GM23338 (cell line): ENCODE data around the gene TCHHL1. TPM values are rescaled to one million over a fixed set of nuclear protein-coding genes. Genes with fewer than 3 reads are reported as not detected.

Experiments
- ATAC-seq: fragments of 200-7000 bp; cut with Tn5 transposase; 3 replicates; pipeline ENCODE4 v1.9.1; 2020
- DNase-seq: peaks from one replicate; pipeline ENCODE4 v3.0.0-alpha.2; 2015; ENCODE audit warnings: low spot score
- H2AFZ ChIP-seq: fragments of 200-600 bp; sonication (generic); 2 replicates; pipeline ENCODE4 v1.8.0; 2016; ENCODE audit warnings: antibody characterized with exemption, mild to moderate bottlenecking, moderate library complexity
- H3F3A ChIP-seq: fragments of 200-600 bp; sonication (generic); replicated peaks from 2 replicates; pipeline ENCODE4 v1.8.0; 2017; ENCODE audit warnings: antibody characterized with exemption, mixed run types, low read depth
- H3K27ac ChIP-seq: fragments of 200-600 bp; sonication (generic); 2 replicates; pipeline ENCODE4 v1.6.1; 2016; ENCODE audit warnings: low read depth
- H3K27me3 ChIP-seq: fragments of 200-600 bp; sonication (generic); 2 replicates; pipeline ENCODE4 v1.8.0; 2016; ENCODE audit warnings: mild to moderate bottlenecking, mixed run types, moderate library complexity; ENCODE audit not compliant: insufficient read depth
- H3K36me3 ChIP-seq: fragments of 200-600 bp; sonication (generic); 2 replicates; pipeline ENCODE4 v1.8.0; 2016; ENCODE audit warnings: mild to moderate bottlenecking; ENCODE audit not compliant: insufficient read depth
- H3K4me1 ChIP-seq: fragments of 200-600 bp; sonication (generic); 2 replicates; pipeline ENCODE4 v1.8.0; 2016; ENCODE audit warnings: mild to moderate bottlenecking, moderate library complexity; ENCODE audit not compliant: insufficient read depth
- H3K4me2 ChIP-seq: fragments of 200-600 bp; sonication (generic); 2 replicates; pipeline ENCODE4 v1.7.1; 2017; ENCODE audit warnings: mixed run types
- H3K4me3 ChIP-seq: fragments of 200-600 bp; sonication (generic); 2 replicates; pipeline ENCODE4 v1.6.1; 2016; ENCODE audit warnings: mixed run types
- H3K79me2 ChIP-seq: fragments of 200-600 bp; sonication (generic); replicated peaks from 2 replicates; pipeline ENCODE4 v1.8.0; 2017; ENCODE audit warnings: mild to moderate bottlenecking; ENCODE audit not compliant: insufficient read depth
- H3K9me2 ChIP-seq: fragments of 200-600 bp; sonication (generic); 2 replicates; pipeline ENCODE4 v1.8.0; 2017; ENCODE audit not compliant: insufficient read depth
- H4K20me1 ChIP-seq: fragments of 200-600 bp; sonication (generic); replicated peaks from 2 replicates; pipeline ENCODE4 v1.8.0; 2017; ENCODE audit warnings: mild to moderate bottlenecking; ENCODE audit not compliant: insufficient read depth
- H3K27ac Mint-ChIP-seq: 2 replicates; pipeline ENCODE4 v1.8.0; 2020; ENCODE audit warnings: inconsistent platforms, mild to moderate bottlenecking, moderate library complexity, mixed read lengths
- H3K27me3 Mint-ChIP-seq: 3 replicates; pipeline ENCODE4 v1.8.0; 2022; ENCODE audit warnings: low read depth, mild to moderate bottlenecking, moderate library complexity, mixed read lengths, inconsistent platforms; ENCODE audit not compliant: insufficient read depth, poor library complexity
- H3K36me3 Mint-ChIP-seq: 3 replicates; pipeline ENCODE4 v1.8.0; 2021; ENCODE audit warnings: low read depth, mild to moderate bottlenecking, inconsistent platforms, moderate library complexity, mixed read lengths
- H3K4me1 Mint-ChIP-seq: 3 replicates; pipeline ENCODE4 v1.8.0; 2020; ENCODE audit warnings: mild to moderate bottlenecking, inconsistent platforms, mixed read lengths
- H3K4me3 Mint-ChIP-seq: 3 replicates; pipeline ENCODE4 v1.8.0; 2021; ENCODE audit warnings: moderate library complexity, mild to moderate bottlenecking, inconsistent platforms, mixed read lengths
- H3K9me3 Mint-ChIP-seq: 3 replicates; pipeline ENCODE4 v1.8.0; 2020; ENCODE audit warnings: moderate library complexity, mild to moderate bottlenecking, inconsistent platforms, mixed read lengths
- CREB1 ChIP-seq: fragments of 250-450 bp; sonication (Bioruptor Pico); IDR thresholded peaks from 2 replicates; pipeline ENCODE4 v1.5.0; 2020; ENCODE audit warnings: low read depth, mild to moderate bottlenecking, moderate library complexity
- EZH2 ChIP-seq: fragments of 200-600 bp; sonication (generic); IDR thresholded peaks from one replicate; pipeline ENCODE4 v1.8.0; 2017; ENCODE audit warnings: antibody characterized with exemption, mild to moderate bottlenecking, low read depth; ENCODE audit not compliant: unreplicated experiment
- EZH2phosphoT487 ChIP-seq: fragments of 200-600 bp; sonication (generic); IDR thresholded peaks from one replicate; pipeline ENCODE4 v1.8.1; 2018; ENCODE audit warnings: antibody characterized with exemption; ENCODE audit not compliant: unreplicated experiment
- JUNB ChIP-seq: IDR thresholded peaks from one replicate; pipeline ENCODE4 v1.6.1; 2016; ENCODE audit warnings: antibody characterized with exemption; ENCODE audit not compliant: unreplicated experiment
- NANOG ChIP-seq: IDR thresholded peaks from 2 replicates; pipeline ENCODE4 v1.6.1; 2016; ENCODE audit warnings: antibody characterized with exemption, borderline replicate concordance
- POLR2AphosphoS5 ChIP-seq: IDR thresholded peaks from 2 replicates; pipeline ENCODE4 v1.6.1; 2016; ENCODE audit warnings: antibody characterized with exemption, low read depth
- REST ChIP-seq: IDR thresholded peaks from one replicate; pipeline ENCODE4 v1.6.1; 2018; ENCODE audit warnings: antibody characterized with exemption; ENCODE audit not compliant: unreplicated experiment
- STAT1 ChIP-seq: IDR thresholded peaks from one replicate; pipeline ENCODE4 v1.6.1; 2016; ENCODE audit warnings: antibody characterized with exemption; ENCODE audit not compliant: unreplicated experiment
- ZNF114 ChIP-seq: fragments of 250-450 bp; sonication (Bioruptor Pico); IDR thresholded peaks from 2 replicates; pipeline ENCODE4 v1.5.0; 2020; ENCODE audit warnings: mild to moderate bottlenecking, moderate library complexity
- ZNF331 ChIP-seq: fragments of 250-450 bp; sonication (Bioruptor Pico); IDR thresholded peaks from 2 replicates; pipeline ENCODE4 v1.5.0; 2020; ENCODE audit warnings: low read depth, mild to moderate bottlenecking, moderate library complexity
- polyA plus RNA-seq: library from polyadenylated mRNA; unstranded; fragments of >200 nt; fragmentation: Nextera tagmentation; extraction: Ambion mirVana; gene quantifications from 2 replicates; pipeline ENCODE4 v1.2.1, GENCODE V29; 2016
- total RNA-seq: library from RNA; depleted of rRNA; stranded (reverse); fragments of >200 nt; shearing (Covaris generic); gene quantifications from 2 replicates; pipeline ENCODE4 v1.2.3, GENCODE V29; 2014
- TF ChIP-seq, protein P1 (sequence below): IDR thresholded peaks from 2 replicates; pipeline ENCODE4 v1.6.1; 2016; ENCODE audit warnings: antibody characterized with exemption
- TF ChIP-seq, protein P2 (sequence below), 2 experiments: fragments of 200-600 bp in 1 of 2; sonication (generic) in 1 of 2; conservative IDR thresholded peaks; 2 replicates each; pipeline versions ENCODE4 v1.5.1 to v1.6.1; 2016 to 2017; ENCODE audit warnings: antibody characterized with exemption in 2 of 2, low read depth in 2 of 2, mild to moderate bottlenecking in 2 of 2, moderate library complexity in 1 of 2

TCHHL1 gene
- total and polyA plus RNA-seq, 2 experiments from 2014 or later, result not detected

DNA sequence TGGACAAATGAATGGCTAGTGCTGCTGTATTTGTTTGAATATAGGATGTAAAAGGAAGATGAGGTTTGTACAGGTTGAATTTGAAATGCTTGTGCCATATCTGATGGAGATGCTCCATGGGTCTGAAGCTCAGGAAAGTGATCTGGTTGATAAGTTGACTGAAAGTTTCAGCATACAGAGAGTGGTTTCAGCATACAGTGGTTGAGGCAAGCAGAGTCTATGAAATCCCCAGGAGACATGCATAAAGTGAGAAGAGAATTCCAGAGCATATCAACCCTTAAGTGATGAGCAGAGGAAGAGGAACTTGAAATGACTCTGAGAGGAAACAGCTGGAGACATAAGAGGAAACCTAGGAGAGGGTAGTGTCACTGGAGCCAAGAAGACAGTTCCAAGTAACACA lies 21.7 kb downstream of the TCHHL1 start:
- Mint-ChIP-seq H3K27ac (no peak overlapping the region), H3K9me3 (no peaks in the 10 kb centered on the region), H3K4me3 (no peak overlapping the region), H3K27me3 (peaks cover 9% of the 10 kb centered on the region), H3K36me3 (no peaks in the 10 kb centered on the region), H3K4me1 (peaks cover 18% of the 10 kb centered on the region)
- DNase-seq, result no peak
- no peaks in the 10 kb centered on the region for H3F3A ChIP-seq
- H3K4me1 ChIP-seq, result peaks cover 17% of the 10 kb centered on the region
- peaks cover 19% of the 10 kb centered on the region for H3K9me2 ChIP-seq
- H3K4me3 ChIP-seq, result no peak overlapping the region
- no peak overlapping the region for H3K4me2 ChIP-seq
- no peaks in the 10 kb centered on the region; the same call in 1 of the 2 replicates for H3K27me3 ChIP-seq
- no peaks in the 10 kb centered on the region for H4K20me1 ChIP-seq
- ATAC-seq, result no peak
- TF ChIP-seq CREB1 (CRISPR knock-in tag), result no peak
- no peak for TF ChIP-seq EZH2phosphoT487
- TF ChIP-seq STAT1, result no peak
- TF ChIP-seq JUNB, result no peak
- TF ChIP-seq, protein P1, sequence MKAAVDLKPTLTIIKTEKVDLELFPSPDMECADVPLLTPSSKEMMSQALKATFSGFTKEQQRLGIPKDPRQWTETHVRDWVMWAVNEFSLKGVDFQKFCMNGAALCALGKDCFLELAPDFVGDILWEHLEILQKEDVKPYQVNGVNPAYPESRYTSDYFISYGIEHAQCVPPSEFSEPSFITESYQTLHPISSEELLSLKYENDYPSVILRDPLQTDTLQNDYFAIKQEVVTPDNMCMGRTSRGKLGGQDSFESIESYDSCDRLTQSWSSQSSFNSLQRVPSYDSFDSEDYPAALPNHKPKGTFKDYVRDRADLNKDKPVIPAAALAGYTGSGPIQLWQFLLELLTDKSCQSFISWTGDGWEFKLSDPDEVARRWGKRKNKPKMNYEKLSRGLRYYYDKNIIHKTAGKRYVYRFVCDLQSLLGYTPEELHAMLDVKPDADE, result no peak
- no peak for TF ChIP-seq ZNF331
- TF ChIP-seq, protein P2, sequence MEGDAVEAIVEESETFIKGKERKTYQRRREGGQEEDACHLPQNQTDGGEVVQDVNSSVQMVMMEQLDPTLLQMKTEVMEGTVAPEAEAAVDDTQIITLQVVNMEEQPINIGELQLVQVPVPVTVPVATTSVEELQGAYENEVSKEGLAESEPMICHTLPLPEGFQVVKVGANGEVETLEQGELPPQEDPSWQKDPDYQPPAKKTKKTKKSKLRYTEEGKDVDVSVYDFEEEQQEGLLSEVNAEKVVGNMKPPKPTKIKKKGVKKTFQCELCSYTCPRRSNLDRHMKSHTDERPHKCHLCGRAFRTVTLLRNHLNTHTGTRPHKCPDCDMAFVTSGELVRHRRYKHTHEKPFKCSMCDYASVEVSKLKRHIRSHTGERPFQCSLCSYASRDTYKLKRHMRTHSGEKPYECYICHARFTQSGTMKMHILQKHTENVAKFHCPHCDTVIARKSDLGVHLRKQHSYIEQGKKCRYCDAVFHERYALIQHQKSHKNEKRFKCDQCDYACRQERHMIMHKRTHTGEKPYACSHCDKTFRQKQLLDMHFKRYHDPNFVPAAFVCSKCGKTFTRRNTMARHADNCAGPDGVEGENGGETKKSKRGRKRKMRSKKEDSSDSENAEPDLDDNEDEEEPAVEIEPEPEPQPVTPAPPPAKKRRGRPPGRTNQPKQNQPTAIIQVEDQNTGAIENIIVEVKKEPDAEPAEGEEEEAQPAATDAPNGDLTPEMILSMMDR (conservative IDR thresholded peaks at IDR 0.05; ENCODE audit: low read depth in 2 of 2), result no peak
- H3K27ac ChIP-seq, result no peak overlapping the region
- no peaks in the 10 kb centered on the region for H3K36me3 ChIP-seq
- no peak overlapping the region for H2AFZ ChIP-seq
- no peaks in the 10 kb centered on the region for H3K79me2 ChIP-seq

GRCh38 chr1:152061952-152062351 lies 26.9 kb downstream of the TCHHL1 start:
- Mint-ChIP-seq H3K4me1 (peaks cover 3% of the 10 kb centered on the region; the same call in 1 of the 3 replicates), H3K36me3 (no peaks in the 10 kb centered on the region), H3K4me3 (no peak overlapping the region), H3K27me3 (peaks cover 4% of the 10 kb centered on the region), H3K27ac (no peak overlapping the region), H3K9me3 (no peaks in the 10 kb centered on the region)
- H3K79me2 ChIP-seq, result no peaks in the 10 kb centered on the region
- ATAC-seq (no peak), DNase-seq (no peak)
- H3K9me2 ChIP-seq, result peaks cover 32% of the 10 kb centered on the region
- H3K36me3 ChIP-seq, result no peaks in the 10 kb centered on the region
- no peaks in the 10 kb centered on the region for H3K4me1 ChIP-seq
- TF ChIP-seq NANOG, result no peak
- TF ChIP-seq, protein P2 (conservative IDR thresholded peaks at IDR 0.05; ENCODE audit: low read depth in 2 of 2), result no peak
- TF ChIP-seq STAT1, result no peak
- no peak for TF ChIP-seq CREB1 (CRISPR knock-in tag)
- no peak for TF ChIP-seq POLR2AphosphoS5
- no peak for TF ChIP-seq ZNF114
- no peak for TF ChIP-seq REST
- no peak for TF ChIP-seq EZH2
- no peak for TF ChIP-seq ZNF331
- TF ChIP-seq, protein P1, result no peak
- no peaks in the 10 kb centered on the region for H4K20me1 ChIP-seq
- H3F3A ChIP-seq, result no peaks in the 10 kb centered on the region
- no peak overlapping the region for H3K27ac ChIP-seq
- H3K27me3 ChIP-seq, result no peaks in the 10 kb centered on the region
- no peak overlapping the region for H2AFZ ChIP-seq
- H3K4me2 ChIP-seq, result no peak overlapping the region
- H3K4me3 ChIP-seq, result no peak overlapping the region
